Measurements from ENCODE around the gene BEX2.

DNA sequence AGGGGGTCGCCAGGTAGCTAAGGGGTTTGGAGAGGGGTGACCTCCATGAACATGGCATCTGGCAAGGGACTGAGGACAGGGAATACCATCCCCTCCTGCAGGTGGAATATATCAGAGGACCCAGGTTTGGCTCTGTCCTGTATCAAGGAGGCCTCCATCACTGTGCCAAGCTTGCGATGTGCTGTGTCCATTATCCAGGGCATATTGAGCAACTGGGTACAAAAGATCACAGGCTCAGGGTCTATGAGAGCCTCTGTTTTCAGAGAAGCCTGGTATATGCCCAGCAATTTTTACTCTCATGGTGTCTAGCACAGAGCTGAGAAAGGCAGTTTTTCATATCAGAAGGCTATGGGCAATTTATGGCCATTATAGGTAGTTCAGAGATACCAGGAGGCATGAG is 17.7 kb downstream of the BEX2 start:
- TF ChIP-seq, protein P1, sequence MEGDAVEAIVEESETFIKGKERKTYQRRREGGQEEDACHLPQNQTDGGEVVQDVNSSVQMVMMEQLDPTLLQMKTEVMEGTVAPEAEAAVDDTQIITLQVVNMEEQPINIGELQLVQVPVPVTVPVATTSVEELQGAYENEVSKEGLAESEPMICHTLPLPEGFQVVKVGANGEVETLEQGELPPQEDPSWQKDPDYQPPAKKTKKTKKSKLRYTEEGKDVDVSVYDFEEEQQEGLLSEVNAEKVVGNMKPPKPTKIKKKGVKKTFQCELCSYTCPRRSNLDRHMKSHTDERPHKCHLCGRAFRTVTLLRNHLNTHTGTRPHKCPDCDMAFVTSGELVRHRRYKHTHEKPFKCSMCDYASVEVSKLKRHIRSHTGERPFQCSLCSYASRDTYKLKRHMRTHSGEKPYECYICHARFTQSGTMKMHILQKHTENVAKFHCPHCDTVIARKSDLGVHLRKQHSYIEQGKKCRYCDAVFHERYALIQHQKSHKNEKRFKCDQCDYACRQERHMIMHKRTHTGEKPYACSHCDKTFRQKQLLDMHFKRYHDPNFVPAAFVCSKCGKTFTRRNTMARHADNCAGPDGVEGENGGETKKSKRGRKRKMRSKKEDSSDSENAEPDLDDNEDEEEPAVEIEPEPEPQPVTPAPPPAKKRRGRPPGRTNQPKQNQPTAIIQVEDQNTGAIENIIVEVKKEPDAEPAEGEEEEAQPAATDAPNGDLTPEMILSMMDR (IDR thresholded peaks at IDR 0.05 in 8 of 11, conservative IDR thresholded peaks at IDR 0.05 in 3 of 11): no peak
- TF ChIP-seq POLR2A (IDR thresholded peaks at IDR 0.05) (no peak), POLR2AphosphoS5 (IDR thresholded peaks at IDR 0.05) (no peak)

All from spleen (tissue), 7 donors.